Measurements from ENCODE around the gene CLDN19.

CLDN19 gene

GRCh38 chr1:42743317-42744147 lies 3.5 kb upstream of the CLDN19 start:
- no peaks in the 10 kb centered on the region for H3F3A ChIP-seq (ENCODE audit: low read depth)
- H3K4me1 ChIP-seq (ENCODE audit: insufficient read depth, low read length, poor library complexity, severe bottlenecking) = no peaks in the 10 kb centered on the region
- no peaks in the 10 kb centered on the region for H3K27me3 ChIP-seq (ENCODE audit: insufficient read depth, low read length, poor library complexity, severe bottlenecking)
- H3K79me2 ChIP-seq (ENCODE audit: insufficient read depth, low read length) = no peaks in the 10 kb centered on the region
- no peak overlapping the region for H2AFZ ChIP-seq (ENCODE audit: low read length)
- H3K9me3 ChIP-seq (ENCODE audit: insufficient read depth, low read depth, low read length) = no peaks in the 10 kb centered on the region
- no peak overlapping the region for H3K4me3 ChIP-seq (ENCODE audit: low read length, poor library complexity, severe bottlenecking)
- H3K4me2 ChIP-seq (ENCODE audit: low read depth, low read length, poor library complexity, severe bottlenecking) = no peak overlapping the region
- no peaks in the 10 kb centered on the region for H4K20me1 ChIP-seq (ENCODE audit: insufficient read depth, low read length, poor library complexity, severe bottlenecking)
- H3K9me2 ChIP-seq (replicated peaks; ENCODE audit: low read depth, low read length) = no peaks in the 10 kb centered on the region
- peaks cover 12% of the 10 kb centered on the region; the same call in 1 of the 2 replicates for H3K36me3 ChIP-seq (ENCODE audit: insufficient read depth, low read length)
- TF ChIP-seq EZH2phosphoT487 (IDR thresholded peaks at IDR 0.05; ENCODE audit: borderline replicate concordance) = no peak
- no peak for TF ChIP-seq CTCF (conservative IDR thresholded peaks at IDR 0.05; ENCODE audit: low read length)
- no peak overlapping the region for H3K9ac ChIP-seq (ENCODE audit: low read depth, low read length, poor library complexity, severe bottlenecking)

GRCh38 chr1:42742617-42743316 lies 2.7 kb upstream of the CLDN19 start:
- no peak for TF ChIP-seq CTCF (conservative IDR thresholded peaks at IDR 0.05; ENCODE audit: low read length)
- TF ChIP-seq EZH2phosphoT487 (IDR thresholded peaks at IDR 0.05; ENCODE audit: borderline replicate concordance) = no peak

GRCh38 chr1:42742141-42742540 lies 2.1 kb upstream of the CLDN19 start:
- H3K27me3 ChIP-seq (ENCODE audit: insufficient read depth, low read length, poor library complexity, severe bottlenecking) = no peaks in the 10 kb centered on the region
- no peaks in the 10 kb centered on the region for H3K79me2 ChIP-seq (ENCODE audit: insufficient read depth, low read length)
- H3K4me3 ChIP-seq (ENCODE audit: low read length, poor library complexity, severe bottlenecking) = no peak overlapping the region
- no peak overlapping the region for H3K4me2 ChIP-seq (ENCODE audit: low read depth, low read length, poor library complexity, severe bottlenecking)
- TF ChIP-seq EZH2phosphoT487 (IDR thresholded peaks at IDR 0.05; ENCODE audit: borderline replicate concordance) = no peak
- no peak for TF ChIP-seq CTCF (conservative IDR thresholded peaks at IDR 0.05; ENCODE audit: low read length)
- no peaks in the 10 kb centered on the region for H3F3A ChIP-seq (ENCODE audit: low read depth)
- H3K9ac ChIP-seq (ENCODE audit: low read depth, low read length, poor library complexity, severe bottlenecking) = no peak overlapping the region
- no peaks in the 10 kb centered on the region for H4K20me1 ChIP-seq (ENCODE audit: insufficient read depth, low read length, poor library complexity, severe bottlenecking)
- H3K9me2 ChIP-seq (replicated peaks; ENCODE audit: low read depth, low read length) = no peaks in the 10 kb centered on the region
- H3K36me3 ChIP-seq (ENCODE audit: insufficient read depth, low read length) = peaks cover 12% of the 10 kb centered on the region; the same call in 1 of the 2 replicates
- peaks cover 5% of the 10 kb centered on the region for H3K4me1 ChIP-seq (ENCODE audit: insufficient read depth, low read length, poor library complexity, severe bottlenecking)
- H3K9me3 ChIP-seq (ENCODE audit: insufficient read depth, low read depth, low read length) = no peaks in the 10 kb centered on the region
- no peak overlapping the region for H2AFZ ChIP-seq (ENCODE audit: low read length)

More at GRCh38 chr1:42742617-42743316, 2.7 kb upstream of the CLDN19 start:
- no peaks in the 10 kb centered on the region for H3K4me1 ChIP-seq (ENCODE audit: insufficient read depth, low read length, poor library complexity, severe bottlenecking)
- H3K27me3 ChIP-seq (ENCODE audit: insufficient read depth, low read length, poor library complexity, severe bottlenecking) = no peaks in the 10 kb centered on the region
- H3K9ac ChIP-seq (ENCODE audit: low read depth, low read length, poor library complexity, severe bottlenecking) = no peak overlapping the region
- H3F3A ChIP-seq (ENCODE audit: low read depth) = no peaks in the 10 kb centered on the region
- peaks cover 12% of the 10 kb centered on the region; the same call in 1 of the 2 replicates for H3K36me3 ChIP-seq (ENCODE audit: insufficient read depth, low read length)
- no peak overlapping the region for H3K4me3 ChIP-seq (ENCODE audit: low read length, poor library complexity, severe bottlenecking)
- no peaks in the 10 kb centered on the region for H3K9me2 ChIP-seq (replicated peaks; ENCODE audit: low read depth, low read length)
- H4K20me1 ChIP-seq (ENCODE audit: insufficient read depth, low read length, poor library complexity, severe bottlenecking) = no peaks in the 10 kb centered on the region
- no peak overlapping the region for H3K4me2 ChIP-seq (ENCODE audit: low read depth, low read length, poor library complexity, severe bottlenecking)
- no peaks in the 10 kb centered on the region for H3K79me2 ChIP-seq (ENCODE audit: insufficient read depth, low read length)
- no peaks in the 10 kb centered on the region for H3K9me3 ChIP-seq (ENCODE audit: insufficient read depth, low read depth, low read length)
- H2AFZ ChIP-seq (ENCODE audit: low read length) = no peak overlapping the region
